ENCODE data around the gene CLDN7. TPM values are rescaled to one million over a fixed set of nuclear protein-coding genes. Genes with fewer than 3 reads are reported as not detected.

The CLDN7 gene
- total and polyA plus RNA-seq, 4 donors: 3.0 to 35.0 (median 19.6) TPM

DNA sequence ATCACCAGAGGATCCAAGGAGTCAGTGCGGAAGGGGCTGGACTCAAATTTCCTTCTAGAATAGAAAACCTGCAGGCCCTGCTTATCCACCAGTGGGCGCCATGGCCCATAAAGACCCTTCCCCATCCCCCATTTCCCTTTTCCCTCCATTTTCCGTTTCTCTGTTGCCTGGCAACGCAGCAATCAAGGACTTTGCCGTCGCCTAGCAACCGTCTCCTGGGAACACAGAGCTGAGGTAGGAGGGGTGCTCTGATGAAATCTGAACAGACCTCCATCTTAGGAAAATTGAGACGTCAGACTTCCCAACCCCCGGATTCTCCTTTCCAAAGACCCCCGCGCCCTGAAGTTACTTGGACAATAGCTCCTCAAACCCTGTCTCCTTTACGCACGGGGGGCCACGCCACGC lies 48.4 kb downstream of the CLDN7 start (continued):
- TF ChIP-seq, protein P1, sequence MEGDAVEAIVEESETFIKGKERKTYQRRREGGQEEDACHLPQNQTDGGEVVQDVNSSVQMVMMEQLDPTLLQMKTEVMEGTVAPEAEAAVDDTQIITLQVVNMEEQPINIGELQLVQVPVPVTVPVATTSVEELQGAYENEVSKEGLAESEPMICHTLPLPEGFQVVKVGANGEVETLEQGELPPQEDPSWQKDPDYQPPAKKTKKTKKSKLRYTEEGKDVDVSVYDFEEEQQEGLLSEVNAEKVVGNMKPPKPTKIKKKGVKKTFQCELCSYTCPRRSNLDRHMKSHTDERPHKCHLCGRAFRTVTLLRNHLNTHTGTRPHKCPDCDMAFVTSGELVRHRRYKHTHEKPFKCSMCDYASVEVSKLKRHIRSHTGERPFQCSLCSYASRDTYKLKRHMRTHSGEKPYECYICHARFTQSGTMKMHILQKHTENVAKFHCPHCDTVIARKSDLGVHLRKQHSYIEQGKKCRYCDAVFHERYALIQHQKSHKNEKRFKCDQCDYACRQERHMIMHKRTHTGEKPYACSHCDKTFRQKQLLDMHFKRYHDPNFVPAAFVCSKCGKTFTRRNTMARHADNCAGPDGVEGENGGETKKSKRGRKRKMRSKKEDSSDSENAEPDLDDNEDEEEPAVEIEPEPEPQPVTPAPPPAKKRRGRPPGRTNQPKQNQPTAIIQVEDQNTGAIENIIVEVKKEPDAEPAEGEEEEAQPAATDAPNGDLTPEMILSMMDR (IDR thresholded peaks at IDR 0.05; ENCODE audit: low read depth, low read length, missing input control): peak; percentile 29
- TF ChIP-seq SP1 (IDR thresholded peaks at IDR 0.05) (no peak), RXRA (IDR thresholded peaks at IDR 0.05) (peak in 1 of 2 donors; percentile 1)

DNA sequence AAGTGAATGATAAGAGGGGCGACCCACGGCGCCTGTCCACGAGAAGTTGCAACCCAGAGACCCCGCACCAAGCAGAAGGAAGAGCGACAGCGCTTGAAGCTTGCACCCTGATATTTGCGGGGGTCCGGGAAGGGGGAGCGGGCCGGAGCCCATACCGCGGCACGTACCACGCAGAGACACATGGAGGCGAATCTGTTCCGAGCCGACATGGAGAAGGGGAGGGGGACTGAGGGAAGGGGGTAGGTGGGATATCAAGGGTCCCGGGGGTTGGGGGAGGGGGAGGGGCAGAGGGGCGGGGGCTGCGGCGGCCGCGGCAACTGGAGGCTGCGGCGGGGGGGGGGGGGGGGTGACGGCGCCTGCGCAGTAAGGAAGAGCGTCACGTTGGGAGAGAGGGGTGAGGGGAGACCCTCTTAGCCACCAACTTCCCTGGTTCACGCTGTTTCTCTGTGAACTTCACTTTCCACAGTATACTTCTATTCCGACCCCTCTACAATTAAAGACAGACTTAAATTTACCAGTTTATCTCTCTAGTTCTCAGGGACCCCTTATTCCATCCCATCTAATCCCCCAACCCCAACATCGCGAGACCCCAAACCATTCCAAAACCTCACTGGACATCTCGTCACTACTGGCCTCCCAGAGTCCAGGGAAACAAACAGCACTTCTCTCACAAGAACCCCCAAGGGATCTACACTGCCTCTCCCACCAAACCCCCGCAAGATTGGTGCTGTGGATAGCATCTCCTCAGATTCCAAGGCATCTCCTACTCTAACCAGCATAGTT lies 50.6 kb downstream of the CLDN7 start:
- H3K4me1 ChIP-seq (ENCODE audit: control insufficient read depth in 4 of 4, insufficient read depth in 4 of 4, low read length in 3 of 4): peaks cover 2 to 21% (median 14%) of the 10 kb centered on the region in 4 donors
- H3K27me3 ChIP-seq (ENCODE audit: control insufficient read depth in 4 of 4, insufficient read depth in 4 of 4, low read length in 3 of 4): no peaks in the 10 kb centered on the region
- H3K27ac ChIP-seq (ENCODE audit: low read depth in 1 of 2, low read length in 2 of 2): no peak overlapping the region
- DNase-seq (ENCODE audit: low spot score): no peak
- no peak overlapping the region for H3K4me3 ChIP-seq (ENCODE audit: low read depth in 1 of 3, low read length in 3 of 3)
- TF ChIP-seq RXRA (IDR thresholded peaks at IDR 0.05): no peak
- TF ChIP-seq, protein P2, sequence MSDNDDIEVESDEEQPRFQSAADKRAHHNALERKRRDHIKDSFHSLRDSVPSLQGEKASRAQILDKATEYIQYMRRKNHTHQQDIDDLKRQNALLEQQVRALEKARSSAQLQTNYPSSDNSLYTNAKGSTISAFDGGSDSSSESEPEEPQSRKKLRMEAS (IDR thresholded peaks at IDR 0.05): no peak
- TF ChIP-seq, protein P3, sequence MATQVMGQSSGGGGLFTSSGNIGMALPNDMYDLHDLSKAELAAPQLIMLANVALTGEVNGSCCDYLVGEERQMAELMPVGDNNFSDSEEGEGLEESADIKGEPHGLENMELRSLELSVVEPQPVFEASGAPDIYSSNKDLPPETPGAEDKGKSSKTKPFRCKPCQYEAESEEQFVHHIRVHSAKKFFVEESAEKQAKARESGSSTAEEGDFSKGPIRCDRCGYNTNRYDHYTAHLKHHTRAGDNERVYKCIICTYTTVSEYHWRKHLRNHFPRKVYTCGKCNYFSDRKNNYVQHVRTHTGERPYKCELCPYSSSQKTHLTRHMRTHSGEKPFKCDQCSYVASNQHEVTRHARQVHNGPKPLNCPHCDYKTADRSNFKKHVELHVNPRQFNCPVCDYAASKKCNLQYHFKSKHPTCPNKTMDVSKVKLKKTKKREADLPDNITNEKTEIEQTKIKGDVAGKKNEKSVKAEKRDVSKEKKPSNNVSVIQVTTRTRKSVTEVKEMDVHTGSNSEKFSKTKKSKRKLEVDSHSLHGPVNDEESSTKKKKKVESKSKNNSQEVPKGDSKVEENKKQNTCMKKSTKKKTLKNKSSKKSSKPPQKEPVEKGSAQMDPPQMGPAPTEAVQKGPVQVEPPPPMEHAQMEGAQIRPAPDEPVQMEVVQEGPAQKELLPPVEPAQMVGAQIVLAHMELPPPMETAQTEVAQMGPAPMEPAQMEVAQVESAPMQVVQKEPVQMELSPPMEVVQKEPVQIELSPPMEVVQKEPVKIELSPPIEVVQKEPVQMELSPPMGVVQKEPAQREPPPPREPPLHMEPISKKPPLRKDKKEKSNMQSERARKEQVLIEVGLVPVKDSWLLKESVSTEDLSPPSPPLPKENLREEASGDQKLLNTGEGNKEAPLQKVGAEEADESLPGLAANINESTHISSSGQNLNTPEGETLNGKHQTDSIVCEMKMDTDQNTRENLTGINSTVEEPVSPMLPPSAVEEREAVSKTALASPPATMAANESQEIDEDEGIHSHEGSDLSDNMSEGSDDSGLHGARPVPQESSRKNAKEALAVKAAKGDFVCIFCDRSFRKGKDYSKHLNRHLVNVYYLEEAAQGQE (IDR thresholded peaks at IDR 0.05): no peak
- TF ChIP-seq GABPA (IDR thresholded peaks at IDR 0.05 in 1 of 2, conservative IDR thresholded peaks at IDR 0.05 in 1 of 2): no peak
- TF ChIP-seq RAD21 (IDR thresholded peaks at IDR 0.05): no peak
- TF ChIP-seq FOXA2 (IDR thresholded peaks at IDR 0.05): no peak
- no peak for TF ChIP-seq NR2F2 (IDR thresholded peaks at IDR 0.05)
- TF ChIP-seq, protein P4, sequence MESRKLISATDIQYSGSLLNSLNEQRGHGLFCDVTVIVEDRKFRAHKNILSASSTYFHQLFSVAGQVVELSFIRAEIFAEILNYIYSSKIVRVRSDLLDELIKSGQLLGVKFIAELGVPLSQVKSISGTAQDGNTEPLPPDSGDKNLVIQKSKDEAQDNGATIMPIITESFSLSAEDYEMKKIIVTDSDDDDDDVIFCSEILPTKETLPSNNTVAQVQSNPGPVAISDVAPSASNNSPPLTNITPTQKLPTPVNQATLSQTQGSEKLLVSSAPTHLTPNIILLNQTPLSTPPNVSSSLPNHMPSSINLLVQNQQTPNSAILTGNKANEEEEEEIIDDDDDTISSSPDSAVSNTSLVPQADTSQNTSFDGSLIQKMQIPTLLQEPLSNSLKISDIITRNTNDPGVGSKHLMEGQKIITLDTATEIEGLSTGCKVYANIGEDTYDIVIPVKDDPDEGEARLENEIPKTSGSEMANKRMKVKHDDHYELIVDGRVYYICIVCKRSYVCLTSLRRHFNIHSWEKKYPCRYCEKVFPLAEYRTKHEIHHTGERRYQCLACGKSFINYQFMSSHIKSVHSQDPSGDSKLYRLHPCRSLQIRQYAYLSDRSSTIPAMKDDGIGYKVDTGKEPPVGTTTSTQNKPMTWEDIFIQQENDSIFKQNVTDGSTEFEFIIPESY (IDR thresholded peaks at IDR 0.05): no peak
- no peak for TF ChIP-seq JUND (IDR thresholded peaks at IDR 0.05)
- TF ChIP-seq, protein P1 (IDR thresholded peaks at IDR 0.05; ENCODE audit: low read depth, low read length, missing input control): no peak
- no peak for TF ChIP-seq EGR1 (IDR thresholded peaks at IDR 0.05; ENCODE audit: low read depth in 2 of 2)
- TF ChIP-seq SP1 (IDR thresholded peaks at IDR 0.05): no peak
- WGBS: 33% methylated on average over 33 of the region's 37 CpGs
- no peaks in the 10 kb centered on the region for H3K9me3 ChIP-seq (ENCODE audit: control insufficient read depth in 4 of 4, low read length in 3 of 4)
- no peaks in the 10 kb centered on the region for H3K36me3 ChIP-seq (ENCODE audit: control insufficient read depth in 4 of 4, insufficient read depth in 3 of 4, low read depth in 1 of 4, low read length in 3 of 4)
- H3K9ac ChIP-seq (ENCODE audit: low read depth in 1 of 2, low read length in 2 of 2): no peak overlapping the region

Small RNA genes within 50 kb of the gene (small RNA-seq; reads per million reads assigned to genes)
- 14.3 reads per million, percentile 95 among the genes with 10 or more reads in this experiment for gene MIR324
- gene RF00019: not detected

Other genes with a start within 250 kb of the CLDN7 start
Only the 30 nearest of the 35 such genes appear.
- 1 to 10 TPM; 1.7 to 3.3 TPM for gene SLC16A11, start 218.4 kb downstream of the CLDN7 start, total RNA-seq
- gene SLC16A11, start 218.4 kb downstream of the CLDN7 start, polyA plus RNA-seq: 1 to 10 TPM; 3.0 to 8.2 TPM
- 1 to 10 TPM; 3.1 to 3.8 TPM for gene CLEC10A, start 182.2 kb downstream of the CLDN7 start, total RNA-seq
- 1 to 10 TPM; 1.4 to 4.0 TPM for gene CLEC10A, start 182.2 kb downstream of the CLDN7 start, polyA plus RNA-seq
- gene ASGR2, start 147.7 kb downstream of the CLDN7 start, total RNA-seq: 100 to 1,000 TPM; 188 to 336 TPM
- gene ASGR2, start 147.7 kb downstream of the CLDN7 start, polyA plus RNA-seq: 100 to 1,000 TPM; 650 to 657 TPM
- gene ASGR1, start 83.1 kb downstream of the CLDN7 start, total RNA-seq: 100 to 1,000 TPM; 127 to 401 TPM
- 100 to 1,000 TPM; 541 to 728 TPM for gene ASGR1, start 83.1 kb downstream of the CLDN7 start, polyA plus RNA-seq
- 1 to 10 TPM; 2.1 to 5.7 TPM for gene DLG4, start 42.6 kb downstream of the CLDN7 start, total RNA-seq
- 1 to 10 TPM in 1 of 2 donors, under 1 TPM in 1; 0.40 to 1.6 TPM for gene DLG4, start 42.6 kb downstream of the CLDN7 start, polyA plus RNA-seq
- gene ACADVL, start 42.5 kb downstream of the CLDN7 start, total RNA-seq: 1,000 to 10,000 TPM in 1 of 2 donors, 100 to 1,000 TPM in 1; 185 to 1,110 TPM
- gene ACADVL, start 42.5 kb downstream of the CLDN7 start, polyA plus RNA-seq: 1,000 to 10,000 TPM; 1,107 to 1,301 TPM
- gene DVL2, start 28.0 kb downstream of the CLDN7 start, total RNA-seq: 10 to 100 TPM; 16.7 to 24.5 TPM
- gene DVL2, start 28.0 kb downstream of the CLDN7 start, polyA plus RNA-seq: 1 to 10 TPM; 3.4 to 5.9 TPM
- 10 to 100 TPM; 14.6 to 15.8 TPM for gene PHF23, start 23.0 kb downstream of the CLDN7 start, total RNA-seq
- 10 to 100 TPM; 14.0 to 18.3 TPM for gene PHF23, start 23.0 kb downstream of the CLDN7 start, polyA plus RNA-seq
- 10 to 100 TPM; 74.4 to 88.4 TPM for gene GABARAP, start 20.0 kb downstream of the CLDN7 start, total RNA-seq
- 100 to 1,000 TPM; 322 to 489 TPM for gene GABARAP, start 20.0 kb downstream of the CLDN7 start, polyA plus RNA-seq
- gene CTDNEP1, start 10.7 kb downstream of the CLDN7 start, total RNA-seq: 10 to 100 TPM; 15.2 to 21.9 TPM
- 10 to 100 TPM; 11.0 to 28.6 TPM for gene CTDNEP1, start 10.7 kb downstream of the CLDN7 start, polyA plus RNA-seq
- 10 to 100 TPM; 19.3 to 24.1 TPM for gene ELP5, start 10.3 kb downstream of the CLDN7 start, total RNA-seq
- 10 to 100 TPM; 29.1 to 38.4 TPM for gene ELP5, start 10.3 kb downstream of the CLDN7 start, polyA plus RNA-seq
- gene SLC2A4, start 19.2 kb upstream of the CLDN7 start, total RNA-seq: 10 to 100 TPM in 1 of 2 donors, 1 to 10 TPM in 1; 1.2 to 10.6 TPM
- 1 to 10 TPM in 1 of 2 donors, under 1 TPM in 1; 0.42 to 1.9 TPM for gene SLC2A4, start 19.2 kb upstream of the CLDN7 start, polyA plus RNA-seq
- gene YBX2, start 32.2 kb upstream of the CLDN7 start, total RNA-seq: under 1 TPM; 0.61 to 0.75 TPM
- gene YBX2, start 32.2 kb upstream of the CLDN7 start, polyA plus RNA-seq: under 1 TPM; 0.33 to 0.53 TPM
- 100 to 1,000 TPM; 179 to 206 TPM for gene EIF5A, start 45.1 kb upstream of the CLDN7 start, total RNA-seq
- 100 to 1,000 TPM; 399 to 506 TPM for gene EIF5A, start 45.1 kb upstream of the CLDN7 start, polyA plus RNA-seq
- gene GPS2, start 52.9 kb upstream of the CLDN7 start, total RNA-seq: 10 to 100 TPM; 20.8 TPM
- 10 to 100 TPM; 24.7 to 43.1 TPM for gene GPS2, start 52.9 kb upstream of the CLDN7 start, polyA plus RNA-seq
- 10 to 100 TPM in 1 of 2 donors, 1 to 10 TPM in 1; 8.1 to 14.2 TPM for gene NEURL4, start 66.9 kb upstream of the CLDN7 start, total RNA-seq
- 1 to 10 TPM in 1 of 2 donors, under 1 TPM in 1; 0.76 to 6.6 TPM for gene NEURL4, start 66.9 kb upstream of the CLDN7 start, polyA plus RNA-seq
- gene ACAP1, start 74.1 kb upstream of the CLDN7 start, total RNA-seq: 1 to 10 TPM; 4.9 to 7.4 TPM
- 1 to 10 TPM; 1.1 to 4.5 TPM for gene ACAP1, start 74.1 kb upstream of the CLDN7 start, polyA plus RNA-seq
- 1 to 10 TPM in 1 of 2 donors, under 1 TPM in 1; 0.89 to 2.0 TPM for gene KCTD11, start 89.7 kb upstream of the CLDN7 start, total RNA-seq
- 1 to 10 TPM in 1 of 2 donors, under 1 TPM in 1; 0.39 to 3.5 TPM for gene KCTD11, start 89.7 kb upstream of the CLDN7 start, polyA plus RNA-seq
- not detected for gene TMEM95, start 92.7 kb upstream of the CLDN7 start, total RNA-seq
- not detected for gene TMEM95, start 92.7 kb upstream of the CLDN7 start, polyA plus RNA-seq
- 1 to 10 TPM in 1 of 2 donors, under 1 TPM in 1; 0.05 to 3.2 TPM for gene TNK1, start 118.6 kb upstream of the CLDN7 start, total RNA-seq
- 1 to 10 TPM; 1.9 to 3.5 TPM for gene TNK1, start 118.6 kb upstream of the CLDN7 start, polyA plus RNA-seq
- gene PLSCR3, start 132.0 kb upstream of the CLDN7 start, total RNA-seq: 1 to 10 TPM; 2.8 to 4.2 TPM
- gene PLSCR3, start 132.0 kb upstream of the CLDN7 start, polyA plus RNA-seq: 10 to 100 TPM in 1 of 2 donors, 1 to 10 TPM in 1; 4.0 to 10.9 TPM
- 100 to 1,000 TPM in 1 of 2 donors, 10 to 100 TPM in 1; 30.0 to 130 TPM for gene TMEM256, start 141.6 kb upstream of the CLDN7 start, total RNA-seq
- 10 to 100 TPM; 95.6 to 99.8 TPM for gene TMEM256, start 141.6 kb upstream of the CLDN7 start, polyA plus RNA-seq
- gene NLGN2, start 145.4 kb upstream of the CLDN7 start, total RNA-seq: 1 to 10 TPM in 1 of 2 donors, under 1 TPM in 1; 0.47 to 1.3 TPM
- gene NLGN2, start 145.4 kb upstream of the CLDN7 start, polyA plus RNA-seq: 1 to 10 TPM in 1 of 2 donors, under 1 TPM in 1; 0.24 to 2.4 TPM
- gene SPEM1, start 157.8 kb upstream of the CLDN7 start, total RNA-seq: not detected
- gene SPEM1, start 157.8 kb upstream of the CLDN7 start, polyA plus RNA-seq: not detected
- gene SPEM2, start 163.1 kb upstream of the CLDN7 start, total RNA-seq: not detected
- gene SPEM2, start 163.1 kb upstream of the CLDN7 start, polyA plus RNA-seq: not detected
- gene SPEM3, start 166.4 kb upstream of the CLDN7 start, total RNA-seq: not detected
- not detected for gene SPEM3, start 166.4 kb upstream of the CLDN7 start, polyA plus RNA-seq
- 1 to 10 TPM; 1.6 to 2.9 TPM for gene TMEM102, start 173.0 kb upstream of the CLDN7 start, total RNA-seq
- gene TMEM102, start 173.0 kb upstream of the CLDN7 start, polyA plus RNA-seq: 1 to 10 TPM; 1.6 to 3.3 TPM
- under 1 TPM; 0.19 to 0.25 TPM for gene FGF11, start 177.0 kb upstream of the CLDN7 start, total RNA-seq
- gene FGF11, start 177.0 kb upstream of the CLDN7 start, polyA plus RNA-seq: under 1 TPM; 0.17 to 0.21 TPM
- gene CHRNB1, start 182.6 kb upstream of the CLDN7 start, total RNA-seq: 1 to 10 TPM; 4.2 to 7.4 TPM
- 10 to 100 TPM in 1 of 2 donors, 1 to 10 TPM in 1; 7.0 to 11.5 TPM for gene CHRNB1, start 182.6 kb upstream of the CLDN7 start, polyA plus RNA-seq
- gene ZBTB4, start 217.2 kb upstream of the CLDN7 start, total RNA-seq: 1 to 10 TPM; 4.6 to 6.0 TPM
- 1 to 10 TPM; 1.5 to 5.7 TPM for gene ZBTB4, start 217.2 kb upstream of the CLDN7 start, polyA plus RNA-seq

Measured in liver (tissue), 10 donors.